ENCODE data around the gene TSR3. TPM values are rescaled to one million over a fixed set of nuclear protein-coding genes. Genes with fewer than 3 reads are reported as not detected.

The TSR3 gene
- total RNA-seq, 3 donors from 2014 or later (not counting 1 experiment from before 2014, with no cell fraction given) = 29.4 to 34.7 (median 29.7) TPM

DNA sequence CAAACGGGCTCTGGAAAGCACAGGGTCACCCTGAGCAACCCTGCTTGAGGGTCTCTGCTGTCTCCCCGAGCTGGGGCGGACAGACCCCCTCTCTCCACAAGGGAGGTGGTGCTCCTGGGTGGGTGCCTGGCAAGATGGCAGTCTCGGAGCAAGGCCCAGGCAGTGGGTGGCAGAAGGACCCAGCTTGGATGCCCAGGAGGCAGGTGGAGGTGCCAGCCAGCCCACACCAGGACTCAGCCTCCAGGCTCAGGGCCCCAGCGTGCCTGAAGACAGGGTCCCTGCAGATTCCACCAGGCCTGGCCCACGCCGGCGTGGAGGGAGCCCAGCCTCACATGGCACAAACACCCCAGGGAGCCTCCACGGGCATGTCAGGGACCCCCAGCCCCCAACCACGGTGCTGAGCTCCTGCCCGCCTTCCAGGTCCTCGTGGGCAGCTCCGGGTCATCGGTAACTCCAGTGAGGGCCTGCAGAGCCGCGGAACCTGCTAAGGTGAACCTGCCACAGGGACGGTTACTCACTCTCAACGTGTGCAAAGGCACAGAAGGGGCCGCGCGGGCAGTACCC lies 42.0 kb upstream of the TSR3 start:
- no peak overlapping the region for H3K4me3 Mint-ChIP-seq
- 97% methylated on average over 21 of the region's 21 CpGs for WGBS (ENCODE audit: insufficient coverage)

GRCh38 chr16:1392826-1393225 lies 41.1 kb upstream of the TSR3 start:
- H3K27ac ChIP-seq (ENCODE audit: low read length) = no peak overlapping the region
- intact Hi-C loops (cut with micrococcal nuclease) = no loop called here
- H3K27me3 ChIP-seq (ENCODE audit: control insufficient read depth, insufficient read depth, low read length) = no peaks in the 10 kb centered on the region
- peaks cover 54% of the 10 kb centered on the region for H3K36me3 ChIP-seq (ENCODE audit: control insufficient read depth, insufficient read depth, low read length)
- H3K4me1 Mint-ChIP-seq = no peaks in the 10 kb centered on the region
- no peak overlapping the region for H3K4me3 Mint-ChIP-seq
- H3K9me3 ChIP-seq (ENCODE audit: control insufficient read depth, insufficient read depth, low read length) = no peaks in the 10 kb centered on the region
- H3K36me3 Mint-ChIP-seq = no peaks in the 10 kb centered on the region
- no peak for ATAC-seq
- H3K4me3 ChIP-seq (ENCODE audit: low read length) = no peak overlapping the region
- WGBS (ENCODE audit: insufficient coverage) = 94% methylated on average over 17 of the region's 17 CpGs
- H3K4me1 ChIP-seq (ENCODE audit: control insufficient read depth, insufficient read depth, low read length) = no peaks in the 10 kb centered on the region
- H3K9me3 Mint-ChIP-seq = no peaks in the 10 kb centered on the region
- H3K27ac Mint-ChIP-seq = no peak overlapping the region
- no peaks in the 10 kb centered on the region for H3K27me3 Mint-ChIP-seq (ENCODE audit: low read depth in 2 of 2)
- TF ChIP-seq, protein P1, sequence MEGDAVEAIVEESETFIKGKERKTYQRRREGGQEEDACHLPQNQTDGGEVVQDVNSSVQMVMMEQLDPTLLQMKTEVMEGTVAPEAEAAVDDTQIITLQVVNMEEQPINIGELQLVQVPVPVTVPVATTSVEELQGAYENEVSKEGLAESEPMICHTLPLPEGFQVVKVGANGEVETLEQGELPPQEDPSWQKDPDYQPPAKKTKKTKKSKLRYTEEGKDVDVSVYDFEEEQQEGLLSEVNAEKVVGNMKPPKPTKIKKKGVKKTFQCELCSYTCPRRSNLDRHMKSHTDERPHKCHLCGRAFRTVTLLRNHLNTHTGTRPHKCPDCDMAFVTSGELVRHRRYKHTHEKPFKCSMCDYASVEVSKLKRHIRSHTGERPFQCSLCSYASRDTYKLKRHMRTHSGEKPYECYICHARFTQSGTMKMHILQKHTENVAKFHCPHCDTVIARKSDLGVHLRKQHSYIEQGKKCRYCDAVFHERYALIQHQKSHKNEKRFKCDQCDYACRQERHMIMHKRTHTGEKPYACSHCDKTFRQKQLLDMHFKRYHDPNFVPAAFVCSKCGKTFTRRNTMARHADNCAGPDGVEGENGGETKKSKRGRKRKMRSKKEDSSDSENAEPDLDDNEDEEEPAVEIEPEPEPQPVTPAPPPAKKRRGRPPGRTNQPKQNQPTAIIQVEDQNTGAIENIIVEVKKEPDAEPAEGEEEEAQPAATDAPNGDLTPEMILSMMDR (IDR thresholded peaks at IDR 0.05) = no peak
- no peak for DNase-seq

More for the DNA sequence above, 42.0 kb upstream of the TSR3 start:
- Histone ChIP-seq H3K27ac (ENCODE audit: low read length) (no peak overlapping the region), H3K27me3 (ENCODE audit: control insufficient read depth, insufficient read depth, low read length) (no peaks in the 10 kb centered on the region), H3K36me3 (ENCODE audit: control insufficient read depth, insufficient read depth, low read length) (peaks cover 55% of the 10 kb centered on the region), H3K9me3 (ENCODE audit: control insufficient read depth, insufficient read depth, low read length) (no peaks in the 10 kb centered on the region), H3K4me1 (ENCODE audit: control insufficient read depth, insufficient read depth, low read length) (no peaks in the 10 kb centered on the region), H3K4me3 (ENCODE audit: low read length) (no peak overlapping the region)
- DNase-seq (no peak), ATAC-seq (no peak)
- Mint-ChIP-seq H3K4me1 (no peaks in the 10 kb centered on the region), H3K9me3 (no peaks in the 10 kb centered on the region), H3K27me3 (ENCODE audit: low read depth in 2 of 2) (no peaks in the 10 kb centered on the region), H3K36me3 (no peaks in the 10 kb centered on the region), H3K27ac (no peak overlapping the region)
- TF ChIP-seq, protein P1 (IDR thresholded peaks at IDR 0.05) = no peak
- intact Hi-C loops (cut with micrococcal nuclease) = no loop called here

DNA sequence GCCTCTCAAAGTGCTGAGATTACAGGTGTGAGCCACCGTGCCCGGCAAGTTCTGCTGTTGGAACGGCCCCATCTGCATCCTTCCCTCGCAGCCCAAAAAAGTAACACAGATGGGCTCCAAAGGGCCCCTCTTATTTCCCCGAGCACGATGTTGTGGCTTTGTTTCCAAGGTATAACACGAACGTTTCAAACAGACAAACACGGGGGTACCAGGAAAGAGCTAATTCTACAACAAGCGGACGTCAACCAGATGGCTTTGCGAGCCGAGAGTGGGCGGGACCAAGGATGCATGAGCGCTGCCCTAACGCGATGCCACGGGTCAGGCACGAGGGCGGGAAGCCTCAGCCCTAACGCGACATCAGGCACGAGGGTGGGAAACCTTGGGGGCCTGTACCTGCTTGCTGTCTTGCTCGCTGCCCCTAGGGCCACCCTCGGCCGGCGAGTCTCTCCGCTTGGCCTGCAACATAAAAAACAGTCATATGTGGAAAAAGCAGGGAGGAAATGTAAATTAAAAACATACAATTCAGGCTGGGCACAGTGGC lies 38.6 kb upstream of the TSR3 start:
- Mint-ChIP-seq H3K36me3 (no peaks in the 10 kb centered on the region), H3K27ac (no peak overlapping the region), H3K27me3 (ENCODE audit: low read depth in 2 of 2) (no peaks in the 10 kb centered on the region), H3K4me1 (peaks cover 0 to 4% of the 10 kb centered on the region in 2 donors), H3K9me3 (no peaks in the 10 kb centered on the region), H3K4me3 (no peak overlapping the region)
- intact Hi-C loops (cut with micrococcal nuclease) = no loop called here
- no peak for DNase-seq
- no peak for ATAC-seq
- TF ChIP-seq, protein P1 (IDR thresholded peaks at IDR 0.05) = no peak
- Histone ChIP-seq H3K4me1 (ENCODE audit: control insufficient read depth, insufficient read depth, low read length) (no peaks in the 10 kb centered on the region), H3K27me3 (ENCODE audit: control insufficient read depth, insufficient read depth, low read length) (no peaks in the 10 kb centered on the region), H3K27ac (ENCODE audit: low read length) (no peak overlapping the region), H3K9me3 (ENCODE audit: control insufficient read depth, insufficient read depth, low read length) (no peaks in the 10 kb centered on the region), H3K4me3 (ENCODE audit: low read length) (no peak overlapping the region), H3K36me3 (ENCODE audit: control insufficient read depth, insufficient read depth, low read length) (peaks cover 48% of the 10 kb centered on the region)
- WGBS (ENCODE audit: insufficient coverage) = 67% methylated on average over 28 of the region's 28 CpGs

GRCh38 chr16:1389762-1390161 lies 38.1 kb upstream of the TSR3 start:
- no peaks in the 10 kb centered on the region for H3K9me3 ChIP-seq (ENCODE audit: control insufficient read depth, insufficient read depth, low read length)
- H3K36me3 Mint-ChIP-seq = no peaks in the 10 kb centered on the region
- no peak for ATAC-seq

More at GRCh38 chr16:1389762-1390161, 38.1 kb upstream of the TSR3 start:
- H3K27ac ChIP-seq (ENCODE audit: low read length) = no peak overlapping the region
- H3K27ac Mint-ChIP-seq = no peak overlapping the region
- peaks cover 51% of the 10 kb centered on the region for H3K36me3 ChIP-seq (ENCODE audit: control insufficient read depth, insufficient read depth, low read length)
- H3K9me3 Mint-ChIP-seq = no peaks in the 10 kb centered on the region
- WGBS (ENCODE audit: insufficient coverage) = 93% methylated on average over 7 of the region's 7 CpGs
- H3K27me3 Mint-ChIP-seq (ENCODE audit: low read depth in 2 of 2) = no peaks in the 10 kb centered on the region
- TF ChIP-seq, protein P1 (IDR thresholded peaks at IDR 0.05) = no peak
- peaks cover 0 to 4% of the 10 kb centered on the region in 2 donors for H3K4me1 Mint-ChIP-seq
- H3K4me3 ChIP-seq (ENCODE audit: low read length) = no peak overlapping the region
- DNase-seq = no peak
- H3K4me3 Mint-ChIP-seq = no peak overlapping the region
- intact Hi-C loops (cut with micrococcal nuclease) = no loop called here
- no peaks in the 10 kb centered on the region for H3K4me1 ChIP-seq (ENCODE audit: control insufficient read depth, insufficient read depth, low read length)
- no peaks in the 10 kb centered on the region for H3K27me3 ChIP-seq (ENCODE audit: control insufficient read depth, insufficient read depth, low read length)
